Ovary (tissue), 3 donors: Measurements from ENCODE around the gene OR2L8.

Experiments
- CTCF ChIP-seq, 3 donors: fragments of 450-650 bp in 2 of 3; fragments of 200-600 bp in 1 of 3; IDR thresholded peaks; one replicate each; pipeline versions ENCODE4 v1.5.1 to v1.8.0; 2016 to 2022; ENCODE audit warnings: antibody characterized with exemption in 3 of 3, mild to moderate bottlenecking in 1 of 3
- EP300 ChIP-seq: sonication (generic); formaldehyde crosslinking; IDR thresholded peaks from one replicate; pipeline ENCODE4 v1.6.1; 2017; ENCODE audit warnings: antibody characterized with exemption
- POLR2A ChIP-seq: fragments of 450-650 bp; IDR thresholded peaks from one replicate; pipeline ENCODE4 v1.6.1; 2017; ENCODE audit warnings: antibody characterized with exemption, mild to moderate bottlenecking, moderate library complexity
- donor health status: DM: no; HTN: no; CAD: no.

GRCh38 chr1:247935781-247936180 lies 12.9 kb upstream of the OR2L8 start:
- TF ChIP-seq CTCF (IDR thresholded peaks at IDR 0.05) (no peak), POLR2A (no peak), EP300 (no peak)
